Chondrocyte (in vitro differentiated cells): ENCODE data around the gene RPTOR. TPM values are rescaled to one million over a fixed set of nuclear protein-coding genes. Genes with fewer than 3 reads are reported as not detected.
A peak's percentile ranks its signal among the peaks of the same experiment; 100 is the strongest.

Experiments
- DNase-seq: peaks from one replicate; pipeline ENCODE4 v3.0.0; 2021; ENCODE audit warnings: mixed read lengths, low spot score
- H3K27ac Mint-ChIP-seq: one replicate; pipeline ENCODE4 v1.8.0; 2021; ENCODE audit warnings: mild to moderate bottlenecking, moderate library complexity, mixed read lengths; ENCODE audit not compliant: unreplicated experiment
- H3K27me3 Mint-ChIP-seq: 2 replicates; pipeline ENCODE4 v1.8.0; 2021; ENCODE audit warnings: low read depth, mixed read lengths
- H3K36me3 Mint-ChIP-seq: 2 replicates; pipeline ENCODE4 v1.8.0; 2021; ENCODE audit warnings: low read depth, mixed read lengths
- H3K4me1 Mint-ChIP-seq: 2 replicates; pipeline ENCODE4 v1.8.0; 2021; ENCODE audit warnings: low read depth, mild to moderate bottlenecking, mixed read lengths
- H3K4me3 Mint-ChIP-seq: one replicate; pipeline ENCODE4 v1.8.0; 2021; ENCODE audit warnings: mild to moderate bottlenecking, moderate library complexity, mixed read lengths; ENCODE audit not compliant: unreplicated experiment
- H3K9me3 Mint-ChIP-seq: 2 replicates; pipeline ENCODE4 v1.8.0; 2021; ENCODE audit warnings: low read depth, mixed read lengths
- total RNA-seq: library from RNA; stranded (reverse); gene quantifications from 3 replicates; pipeline ENCODE4 v1.2.1, GENCODE V29; 2021
- TF ChIP-seq, protein P1 (sequence below): fragments of 200-600 bp; sonication (generic); IDR thresholded peaks from 2 replicates; pipeline ENCODE4 v1.5.0; 2021; ENCODE audit warnings: antibody characterized with exemption, mild to moderate bottlenecking, moderate library complexity

The RPTOR gene
- total RNA-seq, 1 donor from 2014 or later, result 30.9 TPM

DNA sequence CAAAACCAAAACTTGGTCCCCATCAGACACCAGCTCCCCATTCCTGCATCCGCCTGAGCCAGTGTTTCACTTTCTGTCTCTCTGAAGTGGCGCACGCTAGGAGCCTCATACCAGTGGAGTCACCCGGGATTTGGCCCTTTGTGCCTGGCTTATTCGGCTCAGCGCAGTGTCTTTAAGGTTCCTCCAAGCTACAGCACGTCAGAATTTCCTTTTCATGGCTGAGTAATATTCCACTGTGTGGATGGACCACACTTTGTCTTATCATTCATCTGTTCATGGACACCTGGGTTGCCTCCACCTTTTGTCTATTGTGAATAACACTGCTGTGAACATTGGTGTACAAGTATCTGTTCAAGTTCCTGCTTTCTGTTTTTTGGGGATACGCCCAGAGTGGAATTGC, 401.8 kb downstream of the RPTOR start:
- Mint-ChIP-seq H3K4me1 (peaks cover 20% of the 10 kb centered on the region), H3K27me3 (no peaks in the 10 kb centered on the region), H3K27ac (no peak overlapping the region), H3K36me3 (peaks cover 13% of the 10 kb centered on the region), H3K4me3 (no peak overlapping the region), H3K9me3 (no peaks in the 10 kb centered on the region)
- peak; percentile 35 for DNase-seq
- TF ChIP-seq, protein P1, sequence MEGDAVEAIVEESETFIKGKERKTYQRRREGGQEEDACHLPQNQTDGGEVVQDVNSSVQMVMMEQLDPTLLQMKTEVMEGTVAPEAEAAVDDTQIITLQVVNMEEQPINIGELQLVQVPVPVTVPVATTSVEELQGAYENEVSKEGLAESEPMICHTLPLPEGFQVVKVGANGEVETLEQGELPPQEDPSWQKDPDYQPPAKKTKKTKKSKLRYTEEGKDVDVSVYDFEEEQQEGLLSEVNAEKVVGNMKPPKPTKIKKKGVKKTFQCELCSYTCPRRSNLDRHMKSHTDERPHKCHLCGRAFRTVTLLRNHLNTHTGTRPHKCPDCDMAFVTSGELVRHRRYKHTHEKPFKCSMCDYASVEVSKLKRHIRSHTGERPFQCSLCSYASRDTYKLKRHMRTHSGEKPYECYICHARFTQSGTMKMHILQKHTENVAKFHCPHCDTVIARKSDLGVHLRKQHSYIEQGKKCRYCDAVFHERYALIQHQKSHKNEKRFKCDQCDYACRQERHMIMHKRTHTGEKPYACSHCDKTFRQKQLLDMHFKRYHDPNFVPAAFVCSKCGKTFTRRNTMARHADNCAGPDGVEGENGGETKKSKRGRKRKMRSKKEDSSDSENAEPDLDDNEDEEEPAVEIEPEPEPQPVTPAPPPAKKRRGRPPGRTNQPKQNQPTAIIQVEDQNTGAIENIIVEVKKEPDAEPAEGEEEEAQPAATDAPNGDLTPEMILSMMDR, result no peak

DNA sequence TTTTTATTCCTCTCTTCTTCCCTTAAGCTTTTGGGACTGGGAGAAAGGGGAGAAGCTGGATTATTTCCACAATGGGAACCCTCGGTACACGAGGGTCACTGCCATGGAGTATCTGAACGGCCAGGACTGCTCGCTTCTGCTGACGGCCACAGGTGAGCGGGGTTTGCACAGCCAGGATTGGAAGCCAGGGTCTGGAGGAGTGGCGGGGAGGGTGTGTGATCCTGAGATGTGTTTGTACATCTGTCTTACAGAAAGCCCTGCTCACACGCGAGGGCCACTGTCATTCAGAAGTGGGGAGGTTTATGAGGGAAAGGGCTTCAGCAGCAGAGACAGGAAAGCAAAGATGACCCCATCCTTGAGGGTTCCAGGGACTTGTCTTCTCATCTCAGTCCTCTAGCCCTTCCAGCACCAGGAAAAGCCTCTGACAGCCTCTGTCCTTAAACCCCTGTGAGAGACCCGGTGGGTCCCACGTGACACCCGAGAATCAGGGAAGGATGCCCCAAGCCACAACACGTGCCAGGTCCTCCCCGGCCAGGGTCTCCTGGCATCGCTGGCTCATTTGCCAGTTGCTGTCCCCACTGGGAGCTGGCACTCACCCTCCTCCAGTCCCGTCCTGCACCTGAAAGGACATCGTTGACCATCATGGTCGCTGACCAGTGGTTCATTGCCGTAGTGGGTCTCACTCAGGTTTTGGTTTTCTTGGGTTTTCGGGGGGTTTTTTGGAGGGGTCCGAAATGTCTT, 402.7 kb downstream of the RPTOR start:
- Mint-ChIP-seq H3K4me1 (peaks cover 16% of the 10 kb centered on the region), H3K27me3 (no peaks in the 10 kb centered on the region), H3K27ac (peak overlapping the region; percentile 12), H3K36me3 (peaks cover 13% of the 10 kb centered on the region), H3K9me3 (no peaks in the 10 kb centered on the region), H3K4me3 (no peak overlapping the region)
- DNase-seq, result peak; percentile 79
- TF ChIP-seq, protein P1, result no peak

DNA sequence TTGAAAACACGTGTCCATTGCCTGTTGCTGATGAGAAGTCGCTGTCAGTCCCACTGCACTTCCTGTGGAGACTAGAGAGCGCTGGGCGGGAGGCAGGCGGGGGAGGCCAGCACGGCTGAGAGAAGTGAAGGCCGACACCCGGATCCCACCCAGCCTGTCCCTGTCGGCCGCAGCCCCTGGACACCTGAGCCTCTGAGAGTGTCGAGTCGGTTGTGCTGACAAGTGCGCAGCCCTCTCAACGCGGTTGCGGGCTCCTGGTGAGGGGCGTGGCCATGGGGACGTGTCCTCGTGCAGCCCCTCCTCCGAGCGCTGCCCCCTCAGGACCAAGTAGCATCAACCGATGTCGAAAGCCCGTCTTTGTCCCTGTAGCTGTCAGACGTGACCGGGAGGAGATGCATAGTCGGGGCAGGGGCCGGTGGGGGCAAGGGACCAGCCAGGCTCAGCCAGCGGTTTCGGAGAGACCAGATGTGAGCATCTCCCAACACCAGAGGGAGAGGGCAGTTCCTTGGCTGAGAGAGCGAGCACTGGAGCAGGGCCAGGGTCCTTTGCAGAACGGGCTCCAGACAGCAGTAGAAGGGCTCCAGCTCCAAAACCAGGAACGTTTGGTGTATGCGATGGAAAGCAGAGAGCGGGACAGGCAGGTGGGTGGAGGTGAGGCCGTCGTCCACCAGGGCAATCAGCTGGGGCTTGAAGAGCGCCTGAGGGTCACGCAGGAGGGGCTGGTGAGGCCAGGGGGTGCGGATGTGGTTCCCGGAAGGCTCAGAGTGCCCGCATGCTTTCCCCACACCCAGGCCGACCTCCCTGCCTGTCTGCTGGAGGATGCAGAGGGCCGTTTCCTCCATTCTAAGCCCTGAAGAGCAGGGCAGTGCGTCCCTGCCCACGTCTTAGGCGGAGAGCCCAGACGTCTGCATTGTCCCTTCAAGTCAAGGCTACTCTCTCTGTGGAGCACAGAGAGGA, 403.7 kb downstream of the RPTOR start:
- Mint-ChIP-seq H3K4me1 (peaks cover 9% of the 10 kb centered on the region), H3K36me3 (peaks cover 13% of the 10 kb centered on the region)
- TF ChIP-seq, protein P1, result no peak

DNA sequence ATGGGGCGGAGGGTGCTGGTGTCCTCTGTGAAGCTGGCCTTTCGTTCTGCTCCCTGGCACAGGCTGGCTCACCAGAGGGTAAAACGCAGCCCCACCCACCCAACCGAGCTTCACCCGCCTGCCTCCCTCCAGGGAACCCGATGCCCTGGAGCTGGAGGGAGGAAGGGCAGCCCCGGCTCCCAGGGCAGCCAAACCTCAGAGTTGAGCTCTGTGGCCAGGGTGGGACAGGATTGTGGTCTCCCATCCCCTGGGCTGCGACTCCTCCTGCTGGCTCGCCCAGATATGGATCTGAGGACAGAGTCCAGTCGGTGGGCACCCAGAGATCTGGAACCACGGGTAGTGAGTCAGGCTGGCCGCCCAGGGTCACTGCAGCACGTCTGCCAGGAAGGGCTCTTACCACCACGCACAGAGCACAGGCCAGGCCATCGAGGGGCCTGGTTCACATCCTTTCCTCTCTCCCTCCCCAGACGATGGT, 404.4 kb downstream of the RPTOR start:
- DNase-seq, result no peak
- H3K27ac Mint-ChIP-seq, result no peak overlapping the region
- peaks cover 13% of the 10 kb centered on the region for H3K36me3 Mint-ChIP-seq

More for the DNA sequence above, 403.7 kb downstream of the RPTOR start:
- Mint-ChIP-seq H3K9me3 (no peaks in the 10 kb centered on the region), H3K27me3 (no peaks in the 10 kb centered on the region), H3K4me3 (no peak overlapping the region), H3K27ac (no peak overlapping the region)
- peak; percentile 79 for DNase-seq

More for the DNA sequence above, 404.4 kb downstream of the RPTOR start:
- TF ChIP-seq, protein P1, result peak; percentile 58
- peaks cover 9% of the 10 kb centered on the region for H3K4me1 Mint-ChIP-seq
- no peaks in the 10 kb centered on the region for H3K9me3 Mint-ChIP-seq
- H3K27me3 Mint-ChIP-seq, result no peaks in the 10 kb centered on the region
- no peak overlapping the region for H3K4me3 Mint-ChIP-seq
